GM13976 (cell line): ENCODE data around the gene BCL11B.

Experiments
- DNase-seq: peaks from one replicate; pipeline ENCODE4 v3.0.0; 2012; ENCODE audit warnings: low spot score
- CTCF ChIP-seq: IDR thresholded peaks from 2 replicates; pipeline ENCODE4 v1.5.1; 2012; ENCODE audit warnings: borderline replicate concordance, mild to moderate bottlenecking; ENCODE audit not compliant: insufficient read depth; ENCODE audit errors: extremely low read depth, missing control alignments, control extremely low read depth
- in situ Hi-C: fragments of 300-500 bp; cut with MboI; formaldehyde crosslinking; loops from one replicate; pipeline ENCODE4 v1.12.0; 2022; ENCODE audit warnings: low sequenced_read_pairs, mixed read lengths, inconsistent platforms; ENCODE audit not compliant: unreplicated experiment

The BCL11B gene

GRCh38 chr14:99309220-99309766, 37.3 kb upstream of the BCL11B start:
- DNase-seq, result no peak
- in situ Hi-C loops, result no loop called here
- TF ChIP-seq CTCF, result no peak

GRCh38 chr14:99304208-99304607, 32.2 kb upstream of the BCL11B start:
- in situ Hi-C loops, result no loop called here
- DNase-seq, result no peak

GRCh38 chr14:99300190-99300589, 28.2 kb upstream of the BCL11B start:
- DNase-seq, result no peak
- TF ChIP-seq CTCF, result no peak
- in situ Hi-C loops, result no loop called here

More at GRCh38 chr14:99304208-99304607, 32.2 kb upstream of the BCL11B start:
- TF ChIP-seq CTCF, result no peak

GRCh38 chr14:99296517-99296916, 24.5 kb upstream of the BCL11B start:
- DNase-seq, result no peak
- in situ Hi-C loops, result no loop called here
- no peak for TF ChIP-seq CTCF

- peak; percentile 15 for DNase-seq
- in situ Hi-C loops, result no loop called here
- TF ChIP-seq CTCF, result no peak
Observed at GRCh38 chr14:99289394-99290189, 17.6 kb upstream of the BCL11B start.

GRCh38 chr14:99288948-99289347, 17.0 kb upstream of the BCL11B start:
- DNase-seq, result no peak
- TF ChIP-seq CTCF, result no peak
- in situ Hi-C loops, result no loop called here
